Stimulated activated CD8-positive, alpha-beta memory T cell treated with anti-CD3 and anti-CD28 coated beads, Interleukin-7, amount 100 ng/mL, for 48 hours (primary cell): ENCODE results near the gene SLC45A1.

Source experiments
- DNase-seq, 2 donors: peaks; one replicate each; pipeline ENCODE4 v3.0.0-alpha.2; 2020; ENCODE audit warnings: low read depth in 1 of 2; ENCODE audit errors: extremely low read depth in 1 of 2

SLC45A1 gene

GRCh38 chr1:8334106-8334851 lies 16.4 kb downstream of the SLC45A1 start:
- no peak for DNase-seq

GRCh38 chr1:8335246-8335645 lies 17.3 kb downstream of the SLC45A1 start:
- no peak for DNase-seq

GRCh38 chr1:8337776-8338525 lies 20.0 kb downstream of the SLC45A1 start:
- DNase-seq = no peak

GRCh38 chr1:8338526-8339202 lies 20.8 kb downstream of the SLC45A1 start:
- no peak for DNase-seq

- no peak for DNase-seq
These were observed 21.3 kb downstream of the SLC45A1 start for GRCh38 chr1:8339203-8339600.

GRCh38 chr1:8340448-8340847 lies 22.5 kb downstream of the SLC45A1 start:
- DNase-seq = no peak

GRCh38 chr1:8342325-8342724 lies 24.4 kb downstream of the SLC45A1 start:
- no peak for DNase-seq

- DNase-seq = no peak
These were observed 25.1 kb downstream of the SLC45A1 start for GRCh38 chr1:8343044-8343443.

GRCh38 chr1:8343464-8344001 lies 25.6 kb downstream of the SLC45A1 start:
- no peak for DNase-seq

GRCh38 chr1:8344893-8345507 lies 27.1 kb downstream of the SLC45A1 start:
- DNase-seq = no peak

GRCh38 chr1:8345621-8346415 lies 27.9 kb downstream of the SLC45A1 start:
- DNase-seq = no peak

- DNase-seq = no peak
These were observed 29.7 kb downstream of the SLC45A1 start for GRCh38 chr1:8347635-8348034.

GRCh38 chr1:8348047-8348776 lies 30.3 kb downstream of the SLC45A1 start:
- DNase-seq = no peak

- DNase-seq = peak; percentile 22 to 29
These were observed 31.0 kb downstream of the SLC45A1 start for GRCh38 chr1:8348777-8349472.

GRCh38 chr1:8349473-8349865 lies 31.6 kb downstream of the SLC45A1 start:
- DNase-seq = no peak

GRCh38 chr1:8349961-8350360 lies 32.0 kb downstream of the SLC45A1 start:
- no peak for DNase-seq

- no peak for DNase-seq
These were observed 33.2 kb downstream of the SLC45A1 start for GRCh38 chr1:8350914-8351684.
